Measurements from ENCODE around the gene ZPBP2.
"Not testable (repeated sequence)": the region's sequence is repeated elsewhere in the genome, so short reads cannot be mapped to it uniquely, and the experiment has no call there.

Gene ZPBP2, protein sequence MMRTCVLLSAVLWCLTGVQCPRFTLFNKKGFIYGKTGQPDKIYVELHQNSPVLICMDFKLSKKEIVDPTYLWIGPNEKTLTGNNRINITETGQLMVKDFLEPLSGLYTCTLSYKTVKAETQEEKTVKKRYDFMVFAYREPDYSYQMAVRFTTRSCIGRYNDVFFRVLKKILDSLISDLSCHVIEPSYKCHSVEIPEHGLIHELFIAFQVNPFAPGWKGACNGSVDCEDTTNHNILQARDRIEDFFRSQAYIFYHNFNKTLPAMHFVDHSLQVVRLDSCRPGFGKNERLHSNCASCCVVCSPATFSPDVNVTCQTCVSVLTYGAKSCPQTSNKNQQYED

DNA sequence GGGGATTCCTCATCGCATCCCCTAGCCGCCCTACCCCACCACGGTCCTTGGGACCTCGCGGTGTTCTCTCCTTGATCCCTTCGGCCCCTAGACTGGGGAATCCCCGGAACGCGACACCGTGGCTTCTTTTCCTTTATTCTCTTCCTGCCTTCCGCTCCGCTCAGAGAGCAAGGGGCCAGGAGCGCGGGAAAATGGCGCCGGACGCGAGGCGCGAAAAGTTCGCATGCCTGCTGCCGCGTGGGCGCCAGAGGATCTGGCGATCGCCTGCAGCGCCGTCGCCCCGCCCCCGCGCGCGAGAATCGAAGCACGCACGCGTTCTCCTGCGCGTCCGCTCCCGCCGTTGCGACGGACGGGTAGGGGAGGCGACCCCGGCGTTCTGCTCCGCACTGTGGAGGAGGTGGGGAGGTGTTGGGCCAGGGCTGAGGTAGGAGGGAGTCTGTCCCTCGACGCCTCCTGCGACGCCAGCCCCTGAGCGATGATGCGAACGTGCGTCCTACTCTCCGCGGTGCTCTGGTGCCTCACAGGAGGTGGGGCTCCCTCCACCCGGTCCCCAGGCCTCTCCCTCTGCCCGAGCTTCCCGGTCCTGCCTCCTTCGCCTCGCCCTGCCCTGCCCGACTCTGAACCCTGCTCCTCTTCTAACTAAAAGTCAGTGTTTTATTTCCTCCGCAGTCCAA lies at the start of gene ZPBP2:
TSS of gene ZPBP2 (plus strand) at position 323 of the 674 bp plus-strand sequence. CDS start at position 476, 153 bp downstream.
- DNase-seq: no peak

DNA sequence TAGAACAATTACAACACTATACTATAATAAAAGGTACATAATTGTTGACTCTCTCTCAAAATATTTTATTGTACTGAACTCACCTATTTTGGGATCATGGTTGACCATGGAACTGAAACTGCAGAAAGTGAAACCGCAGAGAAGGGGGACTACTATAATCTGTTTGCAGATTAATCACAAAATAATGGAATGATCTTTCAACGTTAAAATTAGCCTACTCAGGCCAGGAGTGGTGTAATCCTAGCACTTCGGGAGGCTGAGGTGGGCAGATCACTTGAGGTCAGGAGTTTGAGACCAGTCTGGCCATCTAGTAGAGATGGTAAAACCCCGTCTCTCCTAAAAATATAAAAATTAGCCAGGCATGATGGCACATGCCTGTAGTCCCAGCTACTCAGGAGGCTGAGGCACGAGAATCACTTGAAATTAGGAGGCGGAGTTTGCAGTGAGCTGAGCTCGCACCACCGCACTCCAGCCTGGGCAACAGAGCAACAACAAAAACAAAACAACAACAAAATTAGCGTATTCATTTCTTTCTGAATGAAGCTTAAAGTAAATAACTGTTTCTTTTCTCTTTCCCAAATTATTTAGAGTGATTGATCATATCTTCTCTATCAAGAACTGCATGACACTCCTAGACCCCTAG lies 49.5 kb upstream of the ZPBP2 start:
- DNase-seq: no peak

DNA sequence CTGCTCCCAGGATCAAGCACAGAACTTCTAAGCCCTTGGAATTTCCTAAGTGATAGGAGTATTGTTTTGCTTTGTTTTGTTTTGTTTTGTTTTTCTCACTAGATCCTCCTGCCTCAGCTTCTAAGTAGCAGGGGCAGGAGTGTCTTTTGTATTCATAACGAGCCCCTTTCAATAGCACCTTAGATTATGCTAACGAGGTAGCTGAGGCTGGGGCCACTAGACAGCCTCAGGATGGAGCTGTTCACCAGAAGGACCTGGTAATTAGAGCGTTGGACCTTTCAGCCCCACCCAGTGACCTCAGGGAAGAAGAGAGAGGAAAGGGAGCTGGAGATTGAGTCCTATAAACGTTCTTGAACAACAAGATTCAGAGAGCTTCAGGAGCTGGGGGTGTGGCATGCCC lies 47.5 kb upstream of the ZPBP2 start:
- no peak for DNase-seq

DNA sequence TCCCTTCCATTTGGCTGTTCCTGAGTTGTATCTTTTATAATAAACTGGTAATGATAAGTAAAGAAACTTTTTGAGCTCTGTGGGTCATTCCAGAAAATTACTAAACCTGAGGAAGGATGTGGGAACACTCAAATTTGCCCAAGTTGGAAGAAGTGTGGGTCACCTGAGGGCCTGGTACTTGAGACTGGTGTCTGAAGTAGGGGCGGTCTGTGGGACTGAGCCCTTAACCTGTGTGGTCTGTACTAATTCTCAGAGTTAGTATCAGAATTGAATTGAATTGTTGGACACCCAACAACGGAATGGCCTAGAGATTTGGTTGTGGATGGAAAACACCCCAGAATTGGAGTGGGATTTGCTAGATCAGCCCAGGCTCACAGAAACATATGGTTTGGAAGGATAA lies 47.0 kb upstream of the ZPBP2 start:
- no peak for DNase-seq

DNA sequence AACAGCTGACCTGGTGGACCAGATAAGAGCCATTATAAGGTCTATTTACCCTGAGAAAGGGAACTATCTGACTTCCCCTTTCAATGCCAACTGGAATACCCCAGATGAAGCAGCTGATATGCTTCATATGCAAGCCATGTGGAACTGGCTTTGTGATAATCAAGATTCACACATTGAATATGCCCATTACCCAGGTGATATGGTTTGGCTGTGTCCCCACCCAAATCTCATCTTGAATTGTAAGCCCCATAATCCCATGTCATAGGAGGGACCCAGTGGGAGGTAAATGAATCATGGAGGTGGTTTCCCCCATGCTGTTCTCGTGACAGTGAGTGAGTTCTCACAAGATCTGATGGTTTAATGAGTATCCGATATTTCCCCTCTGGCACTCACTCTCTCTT lies 46.0 kb upstream of the ZPBP2 start:
- peak; percentile 16 for DNase-seq

DNA sequence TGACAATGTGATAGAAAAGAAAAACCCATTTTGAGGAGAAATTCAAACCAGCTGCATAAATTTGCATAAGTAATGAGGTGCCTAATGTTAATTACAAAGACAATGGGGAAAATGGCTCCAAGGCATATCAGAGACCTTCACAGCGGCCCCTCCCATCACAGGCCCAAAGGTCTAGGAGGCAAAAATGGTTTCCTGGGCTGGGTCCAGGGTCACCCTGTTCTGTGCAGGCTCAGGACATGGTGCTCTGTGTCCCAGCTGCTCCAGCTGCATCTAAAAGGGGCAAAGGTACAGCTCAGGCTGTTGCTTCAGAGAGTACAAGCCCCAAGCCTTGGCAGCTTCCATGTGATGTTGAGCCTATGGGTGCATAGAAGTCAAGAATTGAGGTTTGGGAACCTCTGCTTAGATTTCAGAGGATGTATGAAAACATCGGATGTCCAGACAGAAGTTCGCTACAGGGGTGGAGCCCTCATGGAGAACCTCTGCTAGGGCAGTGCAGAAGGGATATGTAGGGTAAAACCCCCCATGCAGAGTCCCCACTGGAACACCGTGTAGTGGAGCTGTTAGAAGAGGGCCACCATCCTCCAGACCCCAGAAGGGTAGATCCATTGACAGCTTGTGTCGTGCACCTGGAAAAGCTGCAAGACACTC lies 44.5 kb upstream of the ZPBP2 start:
- no peak for DNase-seq

DNA sequence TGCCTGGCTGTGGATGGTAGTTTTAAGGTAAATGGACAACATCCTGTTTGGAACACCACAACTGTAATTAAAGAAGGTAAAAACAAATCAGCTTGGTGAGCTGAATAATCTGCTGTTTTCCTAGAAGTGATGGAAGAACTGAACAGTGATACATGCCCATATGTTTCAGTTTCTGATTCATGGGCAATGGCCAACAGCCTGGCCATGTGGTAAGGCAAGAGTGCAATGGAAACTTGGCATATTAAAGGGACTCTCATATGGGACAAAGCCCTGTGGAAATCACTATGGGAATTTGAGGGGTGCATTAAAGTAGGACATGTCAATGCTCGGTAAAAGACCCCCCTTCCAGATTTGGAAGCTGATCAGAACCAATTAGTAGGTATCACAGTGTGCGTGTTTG lies 41.7 kb upstream of the ZPBP2 start:
- no peak for DNase-seq

DNA sequence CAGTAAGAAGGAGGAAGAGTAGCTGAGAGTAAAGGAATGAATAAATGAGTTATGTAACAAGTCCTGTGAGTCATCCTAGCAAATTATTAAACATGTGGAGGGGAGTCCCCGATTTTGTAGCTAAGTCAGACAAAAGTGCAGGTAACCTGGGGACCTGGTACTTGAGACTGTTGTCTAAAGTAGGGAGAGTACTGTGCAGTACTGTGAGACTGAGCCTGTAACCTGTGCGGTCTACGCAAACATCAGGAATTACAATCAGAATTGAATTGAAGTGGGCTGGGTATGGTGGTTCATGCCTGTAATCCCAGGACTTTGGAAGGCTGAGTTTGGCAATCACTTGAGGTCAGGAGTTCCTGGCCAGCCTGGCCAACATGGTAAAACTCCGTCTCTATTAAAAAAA lies 39.6 kb upstream of the ZPBP2 start:
- no peak for DNase-seq

DNA sequence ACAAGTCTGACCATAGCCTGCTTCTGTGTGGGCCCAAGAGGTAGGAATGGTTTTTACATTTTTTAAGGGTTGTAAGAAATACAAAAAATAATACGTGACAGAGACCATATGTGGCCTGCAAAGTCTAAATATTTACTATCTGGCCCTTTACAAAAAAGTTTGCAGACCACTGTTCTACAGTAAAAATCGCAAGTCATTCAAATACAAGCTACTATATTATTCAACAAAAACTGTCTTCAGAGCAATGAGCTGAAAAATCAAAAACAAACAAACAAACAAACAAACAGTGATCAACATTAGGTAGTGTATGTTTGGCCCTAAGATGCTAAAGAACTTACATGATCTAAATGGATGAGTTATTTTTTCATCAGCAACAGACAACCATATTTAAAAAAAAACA lies 36.4 kb upstream of the ZPBP2 start:
- DNase-seq: no peak

DNA sequence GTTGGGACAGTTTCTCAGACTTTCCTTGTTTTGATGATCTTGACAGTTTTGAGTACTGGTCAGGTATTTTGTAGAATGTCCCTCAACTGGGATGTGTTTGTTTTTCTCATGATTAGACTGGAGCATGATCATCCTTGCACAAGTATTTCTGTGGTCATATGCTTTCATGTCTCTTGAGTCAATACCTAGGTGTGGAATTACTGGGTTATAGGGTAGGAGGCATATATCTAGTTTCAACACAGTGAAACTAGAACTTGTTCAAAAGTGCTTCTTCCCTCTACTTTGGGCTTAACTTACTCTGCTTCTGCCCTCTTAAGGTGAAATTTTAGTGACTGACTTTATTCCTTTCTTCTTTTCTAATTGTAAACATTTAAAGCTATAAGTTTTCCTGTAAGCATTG lies 34.0 kb upstream of the ZPBP2 start:
- no peak for DNase-seq

DNA sequence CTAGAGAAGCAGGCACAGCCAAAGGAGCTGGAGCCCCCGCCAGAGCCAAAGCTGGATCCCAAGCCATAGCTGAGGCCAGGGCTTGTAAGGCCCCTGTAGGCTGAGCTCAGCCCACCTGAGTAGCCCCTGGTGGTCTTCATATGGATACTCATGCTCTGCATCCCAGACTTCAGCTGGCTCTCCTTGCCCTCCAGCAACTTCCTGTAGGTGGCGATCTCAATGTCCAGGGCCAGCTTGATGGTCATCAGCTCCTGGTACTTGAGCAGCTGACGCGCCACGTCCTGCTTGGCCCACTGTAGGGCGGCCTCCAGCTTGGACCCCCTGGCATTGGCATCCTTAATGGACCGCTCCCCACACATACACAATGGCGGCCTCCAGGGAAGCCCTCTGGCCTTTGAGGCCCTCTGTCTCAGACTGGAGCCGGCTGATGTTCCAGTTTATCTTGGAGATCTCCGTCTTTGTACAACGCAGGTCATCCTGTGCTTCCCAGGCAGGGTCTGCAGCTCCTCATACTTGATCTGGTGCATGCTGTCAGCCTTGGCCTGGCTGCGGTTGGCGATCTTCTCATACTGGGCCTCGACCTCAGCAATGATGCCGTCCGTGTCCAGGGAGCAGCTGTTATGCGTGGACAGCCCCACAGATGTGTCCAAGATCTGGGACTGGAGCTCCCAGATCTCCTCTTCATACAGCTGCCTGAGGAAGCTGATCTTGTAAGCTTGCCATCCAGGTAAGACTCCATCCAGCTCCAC lies 32.8 kb upstream of the ZPBP2 start:
- no peak for DNase-seq

DNA sequence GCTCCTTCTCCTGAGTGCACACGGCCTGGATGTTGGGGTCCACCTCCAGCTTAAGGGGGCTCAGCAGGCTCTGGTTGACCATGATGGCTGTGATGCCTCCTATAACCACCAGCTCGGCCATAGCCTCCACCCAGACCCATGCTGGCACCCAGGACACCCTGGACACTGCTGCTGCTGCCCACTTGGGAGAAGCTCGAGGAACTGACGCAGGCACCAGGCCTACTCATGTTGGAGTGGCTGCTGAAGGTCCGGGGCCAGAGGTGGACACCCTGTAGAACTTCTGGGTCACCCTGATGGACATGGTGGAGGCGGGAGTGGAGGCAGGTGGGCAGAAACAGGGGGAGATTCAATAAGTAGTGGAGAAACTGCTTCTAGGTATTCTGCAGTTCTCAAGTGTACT lies 31.9 kb upstream of the ZPBP2 start:
- DNase-seq: no peak

DNA sequence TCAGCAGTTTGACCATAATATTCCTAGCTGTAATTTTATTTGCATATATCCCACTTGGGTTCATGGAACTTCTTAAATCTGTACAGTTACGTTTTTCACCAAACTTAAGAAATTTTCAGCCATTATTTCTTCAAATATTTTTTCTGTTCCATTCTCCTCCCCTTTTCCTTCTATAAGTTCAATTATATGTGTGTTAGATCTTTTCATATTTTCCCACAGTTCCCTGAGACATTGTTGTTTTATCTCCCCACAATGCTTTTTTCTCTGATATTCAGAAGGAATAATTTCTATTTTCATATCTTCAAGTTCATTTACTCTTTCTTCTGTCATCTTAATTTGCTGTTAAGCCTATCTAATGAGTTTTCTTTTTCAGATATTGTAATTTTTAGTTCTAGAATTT lies 29.9 kb upstream of the ZPBP2 start:
- no peak for DNase-seq

DNA sequence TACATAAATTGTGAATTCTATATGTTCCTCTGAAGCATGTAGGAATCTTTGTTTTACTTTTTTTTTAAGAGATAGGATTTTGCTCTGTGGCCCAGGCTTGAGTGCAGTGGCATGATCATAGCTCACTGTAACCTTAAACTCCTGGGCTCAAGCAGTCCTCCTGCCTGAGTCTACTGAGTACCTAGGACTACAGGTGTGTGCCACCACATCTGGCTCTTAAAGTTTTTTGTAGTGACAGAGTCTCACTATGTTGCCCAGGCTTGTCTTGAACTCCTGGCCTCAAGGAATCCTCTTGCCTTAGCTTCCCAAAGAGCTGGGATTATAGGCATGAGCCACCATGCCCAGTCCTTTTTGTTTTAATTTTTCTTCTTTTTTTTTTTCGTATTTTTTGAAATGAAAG lies 29.2 kb upstream of the ZPBP2 start:
- no peak for DNase-seq

DNA sequence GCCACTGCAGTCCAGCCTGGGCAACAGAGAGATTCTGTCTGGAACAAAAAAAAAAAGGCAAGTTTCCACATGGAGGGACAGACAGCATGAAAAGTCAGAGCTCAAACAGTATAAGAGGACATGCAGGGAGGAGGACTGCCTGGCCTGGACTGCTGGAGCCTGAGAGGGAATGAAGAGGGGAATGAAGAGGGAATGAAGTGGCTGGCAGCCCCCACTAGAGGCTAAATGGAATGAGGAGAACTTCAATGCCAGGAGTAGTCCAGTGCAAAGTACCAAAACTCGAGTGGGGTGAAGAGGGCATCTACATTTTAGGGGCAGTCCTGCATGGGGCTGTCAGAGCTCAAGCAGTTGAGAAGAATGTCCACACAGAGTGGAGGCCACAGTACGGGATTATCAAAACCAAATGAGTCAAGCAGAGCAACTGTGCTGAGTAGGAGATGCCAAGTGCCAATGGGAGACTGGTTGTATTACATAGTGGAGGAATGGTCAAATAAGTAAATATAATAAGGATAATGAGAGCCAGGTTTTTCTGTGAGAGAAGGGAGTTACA lies 26.8 kb upstream of the ZPBP2 start:
- DNase-seq: no peak

DNA sequence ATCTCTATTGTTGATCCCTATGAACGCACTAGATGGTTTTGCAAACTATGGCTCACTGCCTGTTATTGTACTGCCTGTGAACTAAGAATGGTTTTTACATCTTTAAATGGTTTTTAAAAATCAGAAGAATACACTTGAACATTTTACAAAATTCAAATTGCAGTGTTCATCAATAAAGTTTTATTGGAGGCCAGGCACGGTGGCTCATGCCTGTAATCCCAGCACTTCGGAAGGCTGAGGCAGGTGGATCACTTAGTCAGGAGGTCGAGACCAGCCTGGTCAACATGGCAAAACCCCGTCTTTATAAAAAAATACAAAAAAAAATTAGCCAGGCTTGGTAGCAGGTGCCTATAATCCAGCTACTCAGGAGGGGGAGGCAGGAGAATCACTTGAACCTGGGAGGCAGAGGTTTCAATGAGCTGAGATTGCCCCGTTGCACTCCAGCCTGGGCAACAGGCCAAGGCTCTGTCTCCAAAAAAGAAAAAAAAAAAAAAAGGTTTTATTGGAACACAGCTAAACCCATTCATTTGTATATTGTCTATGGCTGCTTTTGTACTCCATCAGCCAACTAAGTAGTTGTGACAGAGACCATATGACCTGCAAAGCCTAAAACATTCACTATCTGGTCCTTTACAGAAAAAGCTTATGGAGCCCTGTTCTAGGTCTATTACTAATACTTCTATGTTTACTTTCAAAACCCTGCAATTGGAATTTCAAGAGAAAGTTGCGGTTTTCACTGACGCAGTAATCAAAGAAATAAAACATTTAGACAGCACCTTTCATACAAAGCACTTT lies 22.8 kb upstream of the ZPBP2 start:
- no peak for DNase-seq

DNA sequence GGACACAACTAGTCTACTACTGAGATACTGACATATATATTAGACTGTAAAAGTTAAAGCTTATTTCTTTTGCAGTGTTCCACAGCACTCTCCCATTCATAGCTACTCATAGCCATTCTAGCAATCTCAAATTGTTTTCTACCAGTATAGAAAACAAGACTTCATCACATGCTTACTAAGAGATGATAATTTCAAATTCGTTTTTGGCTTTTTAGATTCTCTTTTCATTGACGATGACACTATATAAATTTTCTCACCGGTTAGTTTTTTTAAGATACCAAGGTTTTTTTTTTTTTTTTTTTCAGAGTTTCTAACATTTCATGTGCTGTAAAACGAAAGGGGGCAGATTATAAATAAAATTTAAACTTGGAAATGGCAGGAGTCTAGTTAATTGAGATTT lies 21.8 kb upstream of the ZPBP2 start:
- DNase-seq: no peak

DNA sequence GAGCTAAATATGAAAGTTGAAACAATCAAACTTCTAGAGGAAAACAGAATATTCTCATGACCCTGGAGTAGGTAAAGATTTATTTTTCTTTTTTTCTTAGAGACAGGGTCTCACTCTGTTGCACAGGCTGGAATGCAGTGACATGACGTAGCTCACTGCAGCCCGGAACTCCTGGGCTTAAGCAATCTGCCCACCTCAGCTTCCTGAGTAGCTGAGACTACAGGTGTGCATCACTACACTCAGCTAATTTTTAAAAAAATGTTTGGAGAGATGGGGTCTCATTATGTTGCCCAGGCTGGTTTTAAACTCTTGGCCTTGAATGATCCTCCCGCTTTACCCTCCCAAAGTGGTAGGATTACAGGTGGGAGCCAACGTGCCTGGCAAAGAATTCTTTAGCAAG lies 19.4 kb upstream of the ZPBP2 start:
- DNase-seq: no peak

DNA sequence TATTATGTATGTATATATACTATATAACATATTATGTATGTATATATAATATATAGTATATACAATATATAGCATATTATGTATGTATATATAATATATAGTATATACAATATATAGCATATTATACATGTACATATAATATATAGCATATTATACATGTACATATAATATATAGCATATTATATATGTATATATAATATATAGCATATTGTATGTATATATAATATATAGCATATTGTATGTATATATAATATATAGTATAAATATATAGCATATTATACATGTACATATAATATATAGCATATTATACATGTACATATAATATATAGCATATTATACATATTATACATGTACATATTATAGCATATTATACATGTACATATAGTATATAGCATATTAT lies 17.8 kb upstream of the ZPBP2 start:
- not testable (repeated sequence) for DNase-seq

DNA sequence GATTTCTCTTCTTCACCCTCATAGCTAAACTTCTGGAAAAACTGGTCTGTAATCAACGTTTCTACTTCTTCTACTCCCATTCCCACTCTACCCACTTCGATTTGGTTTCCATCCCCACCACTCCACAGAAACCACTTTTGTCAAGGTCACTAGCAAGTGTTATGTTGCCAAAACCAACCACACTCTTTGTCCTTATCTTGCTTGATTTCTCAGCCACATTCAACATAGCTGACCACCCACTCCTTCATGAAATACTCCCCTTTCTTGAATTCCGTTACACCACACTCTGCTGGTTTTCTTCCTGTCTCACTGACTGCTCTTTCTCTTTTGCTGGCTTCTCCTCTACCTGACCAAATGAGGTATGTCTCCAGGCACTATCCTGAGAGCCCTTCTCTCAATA lies 15.8 kb upstream of the ZPBP2 start:
- no peak for DNase-seq

DNA sequence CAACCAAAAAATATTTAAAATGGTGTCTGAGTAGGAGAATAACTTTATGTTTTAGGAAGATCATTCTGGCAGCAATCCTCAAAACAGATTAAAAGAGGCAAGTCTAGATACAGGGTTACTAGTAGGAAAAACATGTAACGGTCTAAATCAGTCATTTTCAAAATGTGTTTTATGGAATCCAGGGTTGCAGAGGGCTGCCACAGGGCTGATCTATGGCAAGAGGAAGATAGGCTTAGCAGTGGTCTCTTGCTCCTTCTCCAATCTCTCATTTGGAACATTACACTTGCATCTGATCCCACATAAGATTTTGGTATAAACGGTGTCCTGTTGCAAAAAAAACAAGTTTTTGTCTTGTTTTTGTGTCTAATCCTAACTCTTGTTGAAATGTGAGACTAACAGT lies 13.1 kb upstream of the ZPBP2 start:
- no peak for DNase-seq

Measured in GDM1 (cell line).